ENCODE results near the gene HNF1A. TPM values are rescaled to one million over a fixed set of nuclear protein-coding genes. Genes with fewer than 3 reads are reported as not detected.

Gene HNF1A
- total and polyA plus RNA-seq, 2 donors (not counting 3 experiments of a cell fraction or from before 2014, with no cell fraction given), result not detected

DNA sequence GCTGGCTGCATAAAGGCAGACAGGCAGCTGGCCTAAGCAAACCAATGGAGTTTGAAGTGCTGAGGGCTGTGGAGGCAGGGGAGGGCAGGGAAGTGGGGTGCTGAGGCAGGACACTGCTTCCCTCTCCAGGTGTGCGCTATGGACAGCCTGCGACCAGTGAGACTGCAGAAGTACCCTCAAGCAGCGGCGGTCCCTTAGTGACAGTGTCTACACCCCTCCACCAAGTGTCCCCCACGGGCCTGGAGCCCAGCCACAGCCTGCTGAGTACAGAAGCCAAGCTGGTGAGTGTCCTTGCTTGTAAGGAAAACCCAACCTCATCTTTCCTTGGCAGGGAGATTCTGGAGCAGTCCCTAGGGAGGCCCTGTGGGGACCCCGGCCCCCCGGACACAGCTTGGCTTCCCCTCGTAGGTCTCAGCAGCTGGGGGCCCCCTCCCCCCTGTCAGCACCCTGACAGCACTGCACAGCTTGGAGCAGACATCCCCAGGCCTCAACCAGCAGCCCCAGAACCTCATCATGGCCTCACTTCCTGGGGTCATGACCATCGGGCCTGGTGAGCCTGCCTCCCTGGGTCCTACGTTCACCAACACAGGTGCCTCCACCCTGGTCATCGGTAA is 17.9 kb downstream of the HNF1A start:
- Histone ChIP-seq H3K9me1 (replicated peaks; ENCODE audit: control insufficient read depth, extremely low read depth, insufficient read depth, low read length) (no peaks in the 10 kb centered on the region), H3K9me3 (replicated peaks; ENCODE audit: control insufficient read depth, insufficient read depth, low read length) (no peaks in the 10 kb centered on the region), H3K27me3 (ENCODE audit: control insufficient read depth in 2 of 2, insufficient read depth in 2 of 2, low read length in 2 of 2) (peaks cover 0 to 8% of the 10 kb centered on the region in 2 experiments), H2AFZ (ENCODE audit: low read depth, low read length) (no peak overlapping the region), H3K4me3 (replicated peaks in 1 of 3; ENCODE audit: insufficient read depth in 1 of 3, low read depth in 1 of 3, low read length in 3 of 3) (no peak overlapping the region), H3K27ac (ENCODE audit: insufficient read depth, low read depth, low read length) (no peak overlapping the region), H4K20me1 (replicated peaks; ENCODE audit: control insufficient read depth, extremely low read depth, insufficient read depth, low read length) (no peaks in the 10 kb centered on the region), H3K4me1 (ENCODE audit: control insufficient read depth, extremely low read depth, insufficient read depth, low read length) (no peaks in the 10 kb centered on the region), H3K36me3 (ENCODE audit: control insufficient read depth in 2 of 2, extremely low read depth in 1 of 2, insufficient read depth in 2 of 2, low read length in 2 of 2) (no peaks in the 10 kb centered on the region), H3K79me2 (ENCODE audit: control insufficient read depth, insufficient read depth, low read length) (no peaks in the 10 kb centered on the region), H3K4me2 (ENCODE audit: insufficient read depth, low read length) (no peak overlapping the region), H3K9ac (replicated peaks; ENCODE audit: extremely low read depth, insufficient read depth, low read length) (no peak overlapping the region)
- ChIA-PET CTCF (no interaction called here), POLR2A (no interaction called here)
- no TSS peak for BruUV-seq (replicated peaks)
- intact Hi-C loops (cut with micrococcal nuclease) (no loop called here), dilution Hi-C loops (cut with MboI; ENCODE audit: extremely low pct_ligation_motif_present, low sequenced_read_pairs) (no loop called here)
- FAIRE-seq, result no peak
- TF ChIP-seq GATA2 (IDR thresholded peaks at IDR 0.05; ENCODE audit: insufficient read depth, insufficient read length, low read depth, low read length) (no peak), POLR2AphosphoS5 (IDR thresholded peaks at IDR 0.05; ENCODE audit: insufficient read depth, low read depth, low read length) (no peak), EZH2 (IDR thresholded peaks at IDR 0.05; ENCODE audit: borderline replicate concordance, low read depth, low read length, severe bottlenecking) (no peak), MYC (IDR thresholded peaks at IDR 0.05; ENCODE audit: low read depth, low read length) (no peak), POLR2A (IDR thresholded peaks at IDR 0.05; ENCODE audit: low read depth, low read length) (no peak)
- TF ChIP-seq, protein P1, sequence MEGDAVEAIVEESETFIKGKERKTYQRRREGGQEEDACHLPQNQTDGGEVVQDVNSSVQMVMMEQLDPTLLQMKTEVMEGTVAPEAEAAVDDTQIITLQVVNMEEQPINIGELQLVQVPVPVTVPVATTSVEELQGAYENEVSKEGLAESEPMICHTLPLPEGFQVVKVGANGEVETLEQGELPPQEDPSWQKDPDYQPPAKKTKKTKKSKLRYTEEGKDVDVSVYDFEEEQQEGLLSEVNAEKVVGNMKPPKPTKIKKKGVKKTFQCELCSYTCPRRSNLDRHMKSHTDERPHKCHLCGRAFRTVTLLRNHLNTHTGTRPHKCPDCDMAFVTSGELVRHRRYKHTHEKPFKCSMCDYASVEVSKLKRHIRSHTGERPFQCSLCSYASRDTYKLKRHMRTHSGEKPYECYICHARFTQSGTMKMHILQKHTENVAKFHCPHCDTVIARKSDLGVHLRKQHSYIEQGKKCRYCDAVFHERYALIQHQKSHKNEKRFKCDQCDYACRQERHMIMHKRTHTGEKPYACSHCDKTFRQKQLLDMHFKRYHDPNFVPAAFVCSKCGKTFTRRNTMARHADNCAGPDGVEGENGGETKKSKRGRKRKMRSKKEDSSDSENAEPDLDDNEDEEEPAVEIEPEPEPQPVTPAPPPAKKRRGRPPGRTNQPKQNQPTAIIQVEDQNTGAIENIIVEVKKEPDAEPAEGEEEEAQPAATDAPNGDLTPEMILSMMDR (IDR thresholded peaks at IDR 0.05; ENCODE audit: extremely low read depth in 1 of 2, insufficient read depth in 1 of 2, low read depth in 1 of 2, low read length in 2 of 2), result no peak
- DNase-seq (ENCODE audit: low read depth, low spot score), result no peak

All from endothelial cell of umbilical vein (primary cell).